Right atrium auricular region (tissue), 2 donors: Measurements from ENCODE around the gene B3GNT9. TPM values are rescaled to one million over a fixed set of nuclear protein-coding genes. Genes with fewer than 3 reads are reported as not detected.

ENCODE experiments used
- DNase-seq: peaks from one replicate; pipeline ENCODE4 v3.0.0-alpha.2; 2019; ENCODE audit warnings: low spot score
- H3K27ac ChIP-seq, 2 donors: fragments of 200-600 bp; sonication (generic); 1 replicate in 1 of 2; 2 replicates in 1 of 2; pipeline ENCODE4 v1.5.1; 2016 to 2019
- H3K27me3 ChIP-seq, 2 donors: fragments of 200-600 bp; sonication (generic); one replicate each; pipeline versions ENCODE4 v1.5.1 to v1.6.0; 2017 to 2019
- H3K36me3 ChIP-seq: fragments of 200-600 bp; sonication (generic); one replicate; pipeline ENCODE4 v1.5.1; 2016
- H3K4me1 ChIP-seq, 2 donors: fragments of 200-600 bp; sonication (generic); one replicate each; pipeline versions ENCODE4 v1.5.1 to v1.6.0; 2017 to 2019
- H3K4me3 ChIP-seq, 2 donors: fragments of 200-600 bp; sonication (generic); 1 replicate in 1 of 2; 2 replicates in 1 of 2; pipeline ENCODE4 v1.5.1; 2017 to 2019; ENCODE audit warnings: mild to moderate bottlenecking in 1 of 2, moderate library complexity in 1 of 2
- H3K9me3 ChIP-seq, 2 donors: fragments of 200-600 bp; sonication (generic); one replicate each; pipeline ENCODE4 v1.5.1; 2019
- CTCF ChIP-seq, 2 donors: fragments of 200-600 bp; sonication (generic); IDR thresholded peaks; one replicate each; pipeline ENCODE4 v1.5.1; 2019; ENCODE audit warnings: antibody characterized with exemption in 2 of 2
- total RNA-seq, 2 donors: library from RNA; depleted of rRNA; stranded (reverse); fragments of >200 nt; gene quantifications; one replicate each; pipeline ENCODE4 v1.1.0, GENCODE V29; 2016

B3GNT9 gene
- total RNA-seq, 2 donors from 2014 or later, result 12.2 to 31.6 TPM

GRCh38 chr16:67158637-67159600 is 8.1 kb upstream of the B3GNT9 start:
- peak overlapping the region; percentile 79 to 90 for H3K27ac ChIP-seq
- H3K4me3 ChIP-seq, result peak overlapping the region; percentile 86 to 96
- H3K4me1 ChIP-seq, result peaks cover 0 to 53% of the 10 kb centered on the region in 2 donors
- TF ChIP-seq CTCF (IDR thresholded peaks at IDR 0.05), result no peak
- DNase-seq, result no peak
- no peaks in the 10 kb centered on the region for H3K36me3 ChIP-seq
- H3K27me3 ChIP-seq, result no peaks in the 10 kb centered on the region
- H3K9me3 ChIP-seq, result no peaks in the 10 kb centered on the region

- Histone ChIP-seq H3K36me3 (no peaks in the 10 kb centered on the region), H3K4me1 (peaks cover 0 to 45% of the 10 kb centered on the region in 2 donors), H3K27me3 (no peaks in the 10 kb centered on the region), H3K4me3 (no peak overlapping the region), H3K27ac (no peak overlapping the region), H3K9me3 (no peaks in the 10 kb centered on the region)
- no peak for DNase-seq
- TF ChIP-seq CTCF (IDR thresholded peaks at IDR 0.05), result no peak
Measured at GRCh38 chr16:67157892-67158635, 7.3 kb upstream of the B3GNT9 start.

- Histone ChIP-seq H3K36me3 (no peaks in the 10 kb centered on the region), H3K4me1 (peaks cover 0 to 36% of the 10 kb centered on the region in 2 donors), H3K4me3 (no peak overlapping the region), H3K27me3 (no peaks in the 10 kb centered on the region), H3K27ac (no peak overlapping the region), H3K9me3 (no peaks in the 10 kb centered on the region)
- no peak for TF ChIP-seq CTCF (IDR thresholded peaks at IDR 0.05)
- DNase-seq, result no peak
Measured at GRCh38 chr16:67157106-67157748, 6.4 kb upstream of the B3GNT9 start.

DNA sequence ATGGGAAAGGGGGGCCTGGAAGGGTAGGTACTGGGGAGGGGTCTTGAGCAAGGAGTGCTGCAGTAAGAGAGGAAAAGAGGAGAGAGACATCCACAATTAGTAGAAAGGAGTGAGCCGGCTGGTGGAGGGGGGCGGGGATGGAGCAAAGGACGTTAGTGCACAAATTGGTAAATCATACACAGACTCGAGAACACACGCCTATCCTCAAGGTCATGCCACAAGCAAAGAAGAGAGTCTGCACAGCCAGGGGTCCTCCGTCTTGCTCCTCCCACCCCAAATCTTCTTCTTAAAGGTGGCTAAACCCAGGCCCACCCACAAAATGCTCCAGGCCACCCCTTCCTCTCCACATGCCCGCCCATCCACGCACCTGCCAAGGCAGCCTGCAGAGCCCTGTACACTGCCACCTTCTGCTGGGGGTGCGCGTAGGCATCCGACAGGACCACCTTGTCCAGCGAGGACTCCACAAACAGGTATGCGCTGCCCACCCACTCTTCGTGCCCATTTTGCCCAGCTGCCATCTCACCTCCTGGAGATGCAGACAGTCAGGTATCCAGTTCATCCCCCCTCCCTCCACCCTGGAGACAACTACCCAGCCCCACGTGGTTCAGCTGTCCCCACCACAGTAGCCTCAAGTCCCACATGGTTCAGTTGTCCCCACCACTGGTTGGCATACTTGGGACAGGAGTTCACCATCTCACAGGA is 5.5 kb upstream of the B3GNT9 start:
- H3K27me3 ChIP-seq, result no peaks in the 10 kb centered on the region
- H3K4me1 ChIP-seq, result peaks cover 0 to 31% of the 10 kb centered on the region in 2 donors
- H3K27ac ChIP-seq, result no peak overlapping the region
- no peak overlapping the region for H3K4me3 ChIP-seq
- DNase-seq, result no peak
- no peaks in the 10 kb centered on the region for H3K9me3 ChIP-seq
- no peak for TF ChIP-seq CTCF (IDR thresholded peaks at IDR 0.05)
- no peaks in the 10 kb centered on the region for H3K36me3 ChIP-seq
